ENCODE results near the gene ACTN4. TPM values are rescaled to one million over a fixed set of nuclear protein-coding genes. Genes with fewer than 3 reads are reported as not detected.

Gene ACTN4
- polyA plus RNA-seq, 1 donor = 654 TPM

DNA sequence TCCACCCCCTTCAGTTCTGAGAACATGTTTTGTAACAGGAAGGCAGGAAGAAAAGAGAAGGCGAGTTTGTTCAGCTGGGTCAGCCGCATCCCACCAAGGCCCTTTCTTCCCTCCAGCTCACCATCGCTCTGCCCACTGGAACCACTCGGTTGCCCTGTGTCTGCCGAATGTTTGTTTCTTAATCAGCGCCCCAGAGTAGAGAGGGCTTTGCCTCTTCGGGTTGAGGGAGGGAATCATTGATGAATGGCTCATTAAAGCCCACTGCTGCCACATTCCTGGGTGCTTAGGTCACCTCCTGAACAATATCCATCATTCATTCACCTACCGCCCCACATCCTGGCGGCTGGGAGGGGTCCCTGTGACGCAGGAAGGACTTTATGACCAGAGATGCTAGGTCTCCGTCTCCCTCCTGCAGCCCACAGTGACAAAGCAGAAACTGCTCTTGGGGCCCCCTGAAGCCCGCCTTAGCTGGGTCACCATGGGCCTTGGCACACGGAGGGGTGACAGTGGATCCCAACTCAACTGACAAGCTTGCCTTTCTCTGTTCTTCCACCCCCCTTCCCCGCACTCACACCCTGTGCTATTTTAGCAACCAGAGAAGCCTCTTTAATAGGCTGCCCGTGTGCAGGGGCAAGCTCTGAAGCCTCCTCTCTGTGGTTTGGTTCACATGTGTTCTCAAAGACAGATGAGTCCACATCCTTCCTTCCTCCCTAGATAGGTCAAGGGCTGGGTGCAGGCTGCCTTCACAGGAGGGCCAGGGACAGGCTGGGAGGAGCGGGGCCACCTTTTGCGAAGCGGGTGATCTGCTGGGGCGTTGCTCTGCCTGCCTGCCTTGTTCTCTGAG lies 46.2 kb downstream of the ACTN4 start:
- DNase-seq = peak; percentile 82

DNA sequence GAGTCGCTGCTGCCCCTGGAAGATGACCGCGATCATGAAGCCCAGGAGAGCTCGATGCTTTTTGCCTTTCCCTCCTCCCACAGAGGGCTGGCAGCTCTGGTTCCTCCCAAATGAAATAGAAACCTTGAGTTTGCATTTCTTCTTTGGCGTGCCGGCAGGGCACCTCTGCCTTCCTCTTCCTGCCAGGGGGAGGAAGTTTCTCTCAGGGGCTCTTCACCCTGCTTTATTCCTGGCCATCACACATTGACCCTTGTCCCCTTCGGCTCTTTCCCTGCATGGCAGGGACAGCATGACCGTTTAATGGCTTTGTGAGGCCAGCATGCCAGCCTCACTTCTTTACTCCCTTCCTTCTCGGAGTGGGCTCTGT lies 47.9 kb downstream of the ACTN4 start:
- no peak for DNase-seq

DNA sequence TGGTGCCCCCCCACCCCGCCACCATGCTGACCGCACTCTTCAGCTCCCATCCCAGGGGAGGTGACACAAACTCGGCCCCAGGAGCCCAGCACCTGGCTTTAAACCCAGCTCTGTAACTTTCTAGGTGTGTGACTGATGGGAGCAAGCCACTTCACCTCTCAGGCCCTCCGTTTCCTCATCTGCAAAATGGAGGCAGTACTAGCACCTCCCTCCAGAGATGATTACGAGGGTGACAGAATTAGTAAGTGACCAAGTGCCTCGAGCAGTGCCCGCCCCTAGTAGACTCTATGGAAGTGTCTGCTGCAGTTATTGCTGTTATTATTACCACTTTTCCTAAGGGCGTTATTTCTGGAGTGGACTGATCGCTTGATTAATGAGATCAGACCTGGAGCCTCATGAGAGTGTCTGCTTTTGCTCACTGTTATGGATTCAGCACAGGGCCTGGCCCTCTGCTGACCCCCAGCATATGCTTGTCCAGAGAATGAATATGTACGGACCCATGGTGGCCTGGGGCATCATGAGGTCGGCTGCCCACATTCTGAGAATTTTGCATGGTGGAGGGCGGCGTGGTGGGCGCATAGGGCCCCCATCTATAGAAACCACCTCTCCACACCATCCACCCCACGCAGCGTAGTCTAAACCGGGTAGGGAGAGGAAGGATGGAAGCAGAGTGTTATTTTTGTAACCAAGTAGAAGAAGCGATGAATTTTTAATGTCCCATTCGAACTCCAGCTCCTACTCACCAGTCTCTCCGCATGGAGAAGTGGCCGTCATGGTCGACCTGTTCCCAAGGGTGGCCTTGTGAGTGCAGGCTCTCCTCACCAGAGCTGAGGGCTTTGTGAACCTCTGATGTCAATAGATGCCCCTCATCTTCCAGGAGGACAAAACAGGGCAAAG lies 48.6 kb downstream of the ACTN4 start:
- no peak for DNase-seq

DNA sequence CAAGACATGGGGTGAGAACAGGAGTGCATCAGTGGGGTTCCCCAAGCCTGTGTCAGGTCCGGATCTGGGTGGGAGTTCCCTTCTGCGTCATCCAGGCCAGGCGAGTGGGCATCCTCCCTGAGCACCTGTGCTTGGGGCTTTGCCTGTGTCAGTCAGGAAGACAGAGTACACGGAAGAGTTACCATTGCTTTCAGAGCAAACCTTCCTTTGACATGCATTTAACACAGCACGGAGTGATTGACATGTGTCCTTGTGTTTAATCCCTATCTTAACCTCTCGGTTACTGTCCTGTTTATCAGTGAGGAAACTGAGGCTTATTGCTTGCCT lies 49.2 kb downstream of the ACTN4 start:
- DNase-seq = no peak

DNA sequence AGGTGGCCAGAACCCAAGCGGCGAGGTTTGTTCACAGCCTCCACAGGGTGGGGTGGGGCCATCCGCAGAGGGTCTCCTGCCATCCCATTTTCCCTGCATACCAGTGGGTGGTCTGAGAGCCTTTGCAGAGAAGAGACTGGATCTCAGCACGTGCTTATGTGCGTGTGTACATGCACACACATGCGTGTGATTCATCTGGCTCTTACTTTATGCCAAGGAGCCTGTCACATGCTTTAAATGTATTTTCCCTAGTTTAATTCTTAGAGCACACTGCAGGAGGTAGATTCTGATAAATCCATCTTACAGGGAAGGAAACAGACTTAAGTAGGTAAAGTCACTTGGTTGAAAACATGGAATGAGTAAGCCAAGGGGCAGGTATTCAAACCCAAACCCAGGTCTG lies 49.7 kb downstream of the ACTN4 start:
- DNase-seq = no peak

DNA sequence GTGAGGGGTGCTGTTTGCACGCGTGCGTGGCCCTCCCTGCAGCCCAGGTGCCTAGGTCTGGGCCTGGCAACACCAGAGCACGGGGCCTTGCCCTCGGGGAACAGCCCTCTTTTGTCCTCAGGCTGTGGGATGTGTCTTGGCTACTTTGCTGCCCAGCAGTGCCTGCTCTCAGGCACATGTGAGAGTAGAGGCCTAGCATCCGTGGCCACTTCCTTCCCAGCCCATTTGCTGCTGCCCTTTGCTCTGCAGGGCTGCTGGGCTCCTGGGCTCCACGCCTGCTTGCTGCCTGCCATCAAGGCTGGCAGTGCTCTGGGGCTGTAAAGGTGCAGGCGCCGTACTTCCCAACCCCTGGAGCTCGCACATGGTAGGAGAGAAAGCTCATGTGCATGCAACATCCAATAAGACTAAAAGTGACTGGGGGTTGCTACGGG lies 50.2 kb downstream of the ACTN4 start:
- DNase-seq = no peak

DNA sequence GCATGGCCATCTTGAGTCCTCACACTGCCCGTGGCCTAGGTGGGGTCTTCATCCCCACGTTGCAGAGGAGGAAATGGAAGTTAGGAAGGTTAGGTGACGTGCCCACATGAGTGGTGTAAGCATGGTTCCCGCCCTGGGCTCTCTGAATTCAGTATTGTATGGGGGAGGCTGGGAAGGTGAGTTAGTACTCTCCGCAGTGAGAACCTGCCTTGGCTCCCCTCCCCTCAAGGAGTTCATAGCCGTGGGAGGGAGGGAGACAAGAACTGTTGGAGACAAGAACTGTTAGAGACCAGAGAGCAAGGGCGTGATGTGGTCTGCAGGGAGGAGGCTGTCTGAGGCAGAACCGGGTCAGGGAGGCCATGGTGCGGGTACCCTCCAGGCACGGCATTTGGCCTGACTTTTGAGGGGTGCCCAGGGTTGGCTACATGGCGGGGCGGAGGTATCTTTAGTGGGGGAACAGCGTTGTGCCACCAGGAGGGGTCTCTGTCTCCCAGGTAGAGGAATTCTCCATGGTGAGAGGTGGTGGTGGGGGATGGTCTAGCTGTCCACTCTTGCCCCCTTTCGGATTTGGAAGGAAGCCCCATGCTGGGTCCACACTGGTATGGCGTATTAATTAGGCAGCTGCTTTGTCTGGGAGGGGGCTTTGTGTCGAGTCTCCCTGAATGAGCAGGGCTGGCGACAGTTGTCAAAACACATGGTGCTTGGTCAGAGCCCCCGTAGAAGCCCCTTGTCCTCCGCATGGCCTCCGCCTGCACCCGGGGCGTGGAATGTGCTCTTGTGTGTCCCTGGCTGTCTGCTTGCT lies 51.0 kb downstream of the ACTN4 start:
- DNase-seq = no peak

DNA sequence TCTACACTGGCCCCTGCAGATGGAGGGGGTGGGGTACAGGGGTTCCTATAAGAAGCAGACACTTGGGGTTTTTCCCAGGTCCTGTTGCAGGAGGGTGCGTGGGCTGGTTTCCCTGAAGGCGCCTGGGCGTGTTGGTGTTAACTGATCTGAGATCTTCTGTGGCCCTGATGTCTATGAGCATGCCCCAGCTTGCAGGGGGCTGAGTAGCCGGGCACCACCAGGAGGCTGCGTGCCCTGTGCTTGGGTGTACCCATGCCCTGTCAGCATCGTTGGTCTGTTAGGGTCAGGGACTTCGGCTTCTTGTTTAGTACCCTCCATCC lies 51.5 kb downstream of the ACTN4 start:
- no peak for DNase-seq

DNA sequence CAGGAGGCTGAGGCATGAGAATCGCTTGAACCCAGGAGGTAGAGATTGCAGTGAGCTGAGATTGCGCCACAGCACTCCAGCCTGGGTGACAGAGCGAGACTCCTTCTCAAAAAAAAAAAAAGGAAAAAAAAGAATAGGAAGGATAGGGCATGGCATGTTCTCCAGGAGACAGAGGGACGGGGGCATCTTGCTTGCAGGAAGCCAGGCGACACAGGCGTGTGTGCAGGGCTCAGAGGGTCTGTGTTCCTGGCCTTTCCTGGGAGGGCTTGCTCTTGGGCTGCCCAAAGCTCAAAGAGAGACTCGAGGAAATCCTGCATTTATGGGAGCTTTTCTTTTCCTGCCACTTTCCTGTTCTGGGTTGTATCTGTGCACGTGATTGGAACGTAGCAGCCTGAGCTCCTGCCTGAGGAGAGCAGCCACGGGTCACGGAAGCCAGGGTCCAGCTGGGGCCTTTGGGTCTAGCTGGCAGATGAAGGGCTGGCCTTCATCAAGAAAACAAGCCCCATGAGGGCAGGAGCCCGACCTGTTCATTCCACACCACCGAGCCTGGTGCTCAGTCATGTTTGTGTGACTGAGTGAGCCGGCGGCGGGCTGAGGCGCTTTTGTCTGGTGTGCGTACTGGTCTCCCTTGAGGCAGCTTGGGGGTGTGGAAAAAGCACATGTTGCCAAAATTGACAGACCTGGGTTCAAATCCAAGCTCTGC lies 52.3 kb downstream of the ACTN4 start:
- DNase-seq = no peak

DNA sequence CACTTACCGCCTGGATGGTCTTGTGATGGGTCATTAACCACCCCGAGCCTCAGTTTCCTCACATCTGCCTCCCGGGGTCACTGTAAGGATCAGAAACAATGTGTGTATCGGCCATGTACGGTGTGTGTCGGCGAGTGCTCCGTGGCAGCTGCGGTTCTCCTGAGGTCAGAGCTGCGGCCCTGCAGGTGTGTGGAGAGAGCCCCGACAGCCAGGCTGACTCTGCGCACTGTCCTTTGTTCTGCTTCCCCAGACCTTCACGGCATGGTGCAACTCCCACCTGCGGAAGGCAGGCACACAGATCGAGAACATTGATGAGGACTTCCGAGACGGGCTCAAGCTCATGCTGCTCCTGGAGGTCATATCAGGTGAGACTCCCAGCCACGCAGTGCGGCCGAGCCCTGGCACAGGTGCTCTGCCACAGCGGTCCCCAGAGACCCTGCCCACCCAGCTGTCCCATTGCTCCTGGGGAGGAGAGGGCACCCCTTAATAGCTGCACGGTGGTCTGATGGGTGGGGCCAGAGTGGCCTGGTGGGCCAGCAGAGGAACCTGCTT lies 53.0 kb downstream of the ACTN4 start:
- DNase-seq = no peak

DNA sequence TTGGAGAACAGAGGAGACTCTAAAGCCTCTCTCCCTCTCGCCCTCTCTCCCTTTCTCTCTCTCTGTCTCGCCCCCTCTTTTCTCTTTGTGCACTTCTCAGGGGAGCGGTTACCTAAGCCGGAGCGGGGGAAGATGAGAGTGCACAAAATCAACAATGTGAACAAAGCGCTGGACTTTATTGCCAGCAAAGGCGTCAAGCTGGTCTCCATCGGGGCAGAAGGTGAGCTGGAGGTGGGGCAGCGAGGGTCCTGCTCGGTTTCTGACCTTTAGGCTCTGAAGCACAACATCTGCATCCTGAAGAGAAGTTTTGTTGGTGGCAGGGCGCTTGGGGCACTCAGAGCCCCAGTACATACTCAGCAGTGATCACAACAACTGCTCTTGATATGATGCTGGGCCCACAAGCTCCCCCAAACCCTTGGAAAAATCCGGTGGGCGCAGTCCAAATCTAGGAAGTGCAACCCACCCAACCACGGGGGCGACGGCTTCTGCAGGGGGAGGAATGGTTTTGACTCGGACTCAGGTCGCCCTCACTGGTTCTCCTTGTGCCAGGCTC lies 53.5 kb downstream of the ACTN4 start:
- DNase-seq = no peak

DNA sequence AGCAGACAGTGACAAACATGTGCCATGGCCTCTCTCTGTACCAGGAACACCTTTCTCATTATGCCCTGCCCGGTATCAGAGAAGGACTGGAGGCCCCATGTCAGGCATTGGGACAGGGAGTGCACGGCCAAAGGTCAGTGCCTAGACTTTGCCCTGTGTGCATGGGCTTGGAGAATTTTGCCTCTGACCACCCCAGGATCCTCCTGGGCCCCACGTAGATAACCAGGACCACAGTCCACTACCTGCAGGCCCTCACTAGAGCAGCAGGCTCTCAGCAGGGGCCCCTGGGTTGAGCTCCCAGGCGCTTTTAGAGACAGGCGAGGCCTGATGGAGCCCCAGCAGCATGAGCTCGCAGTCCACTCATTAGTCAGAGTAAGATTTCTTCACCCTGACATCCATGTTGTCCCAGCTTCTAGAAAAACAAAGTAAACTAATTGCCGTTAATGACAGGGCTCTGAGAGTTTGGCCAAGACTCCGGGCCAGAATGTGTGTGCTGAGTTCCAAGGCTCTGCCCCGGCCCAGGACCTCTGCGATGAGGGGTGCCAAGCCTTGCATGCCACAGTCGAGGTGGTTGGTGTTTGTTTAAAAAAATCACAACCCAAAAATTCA lies 54.1 kb downstream of the ACTN4 start:
- no peak for DNase-seq

DNA sequence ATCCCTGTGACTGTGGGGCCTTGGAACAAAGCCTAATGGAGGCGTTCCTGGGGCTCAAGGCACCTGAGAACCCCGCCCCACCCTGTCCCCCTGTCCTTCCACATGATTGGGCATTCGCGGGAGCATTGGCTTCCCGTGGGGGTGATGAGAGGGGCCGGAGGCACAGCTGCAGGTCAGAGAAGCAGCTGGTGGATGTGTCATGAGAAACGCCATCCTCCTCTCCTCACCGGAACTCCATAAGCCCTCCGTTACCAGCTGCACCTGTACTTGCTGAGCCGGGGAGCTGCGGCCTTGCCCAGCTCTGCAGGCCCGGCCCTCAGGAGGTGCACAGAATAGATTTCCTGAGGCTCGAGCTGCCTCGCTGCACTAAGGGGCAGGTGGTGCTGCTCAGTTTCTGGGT lies 54.8 kb downstream of the ACTN4 start:
- DNase-seq = no peak

DNA sequence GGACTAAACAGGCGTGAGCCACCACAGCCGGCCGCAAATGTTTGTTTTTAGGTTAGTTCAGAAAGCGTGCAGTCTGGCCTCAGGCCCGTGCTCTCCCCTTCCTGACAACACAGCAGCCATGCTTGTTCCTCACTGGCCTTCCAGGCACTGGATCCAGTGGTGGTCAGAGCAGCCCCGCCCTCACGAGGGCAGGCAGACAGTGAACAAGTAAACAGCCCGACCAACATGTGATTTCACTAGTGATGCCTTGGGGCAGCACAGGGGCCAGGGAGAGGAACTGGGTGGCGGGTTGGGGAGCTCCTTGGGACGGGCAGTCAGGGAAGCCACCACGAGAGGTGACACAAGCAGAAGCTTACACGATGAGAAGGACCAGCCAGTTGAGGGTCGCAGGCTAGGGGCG lies 56.1 kb downstream of the ACTN4 start:
- DNase-seq = no peak

DNA sequence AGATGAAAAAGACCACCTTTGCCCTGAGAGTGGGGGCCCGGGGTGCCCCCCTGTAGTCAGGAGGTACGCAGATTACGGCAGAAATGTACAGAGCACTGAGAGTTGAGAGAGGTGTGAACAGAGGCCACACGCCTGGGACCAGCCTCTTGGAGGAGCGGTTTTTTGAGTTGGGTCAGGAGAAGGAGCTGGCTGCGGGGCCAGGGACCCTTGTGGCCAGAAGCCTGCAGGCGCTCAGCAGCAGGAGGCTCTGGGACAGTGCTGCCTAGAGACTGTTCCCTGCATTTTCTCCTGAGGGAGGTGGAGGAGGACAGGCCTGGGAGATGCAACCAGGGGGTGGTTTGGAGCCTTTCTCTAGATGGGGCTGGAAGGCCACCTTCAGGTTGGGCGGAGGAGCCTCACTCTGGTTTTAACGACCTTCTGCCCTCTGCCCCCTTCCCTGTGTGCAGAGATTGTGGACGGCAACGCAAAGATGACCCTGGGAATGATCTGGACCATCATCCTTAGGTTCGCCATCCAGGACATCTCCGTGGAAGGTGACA lies 57.1 kb downstream of the ACTN4 start:
- DNase-seq = no peak

DNA sequence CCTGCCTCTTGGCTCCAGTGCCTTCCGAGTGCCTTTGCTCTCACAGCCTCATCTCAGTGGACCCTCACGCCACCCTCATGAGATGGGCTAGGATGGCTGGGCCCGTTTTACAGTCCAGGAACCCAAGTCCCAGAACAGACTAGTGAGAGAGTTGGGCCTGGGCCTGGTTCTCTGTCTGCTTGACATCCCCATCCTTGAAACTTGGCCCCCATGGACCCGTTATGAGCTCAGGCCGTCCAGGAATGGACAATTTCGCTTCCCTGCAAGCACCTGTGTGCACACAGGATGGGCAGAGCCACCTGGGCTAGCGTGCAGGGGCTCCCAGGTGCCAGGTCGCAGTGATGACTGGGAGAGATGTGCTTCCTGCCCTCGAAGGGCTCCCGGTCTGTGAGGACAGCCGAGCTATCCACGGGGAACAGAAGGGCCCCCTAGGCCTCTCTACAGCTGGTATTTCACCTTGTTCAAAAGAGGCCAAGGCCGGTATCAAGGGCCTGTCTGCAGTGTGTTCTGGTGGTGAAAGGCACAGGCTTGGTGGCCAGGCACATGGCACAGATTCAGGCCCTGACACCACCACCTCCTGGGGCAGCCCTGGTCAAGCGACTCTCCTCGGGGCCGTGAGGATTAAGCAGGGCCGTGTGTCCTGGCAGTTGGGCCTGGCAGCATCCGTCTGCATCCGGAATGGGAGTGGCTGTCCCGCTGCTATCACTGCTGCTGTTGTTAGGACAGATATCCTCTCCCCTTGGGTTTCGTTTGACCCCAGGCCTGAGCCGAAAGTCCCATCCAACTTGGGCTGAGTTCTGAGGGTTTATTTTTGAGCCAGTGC lies 58.0 kb downstream of the ACTN4 start:
- no peak for DNase-seq

DNA sequence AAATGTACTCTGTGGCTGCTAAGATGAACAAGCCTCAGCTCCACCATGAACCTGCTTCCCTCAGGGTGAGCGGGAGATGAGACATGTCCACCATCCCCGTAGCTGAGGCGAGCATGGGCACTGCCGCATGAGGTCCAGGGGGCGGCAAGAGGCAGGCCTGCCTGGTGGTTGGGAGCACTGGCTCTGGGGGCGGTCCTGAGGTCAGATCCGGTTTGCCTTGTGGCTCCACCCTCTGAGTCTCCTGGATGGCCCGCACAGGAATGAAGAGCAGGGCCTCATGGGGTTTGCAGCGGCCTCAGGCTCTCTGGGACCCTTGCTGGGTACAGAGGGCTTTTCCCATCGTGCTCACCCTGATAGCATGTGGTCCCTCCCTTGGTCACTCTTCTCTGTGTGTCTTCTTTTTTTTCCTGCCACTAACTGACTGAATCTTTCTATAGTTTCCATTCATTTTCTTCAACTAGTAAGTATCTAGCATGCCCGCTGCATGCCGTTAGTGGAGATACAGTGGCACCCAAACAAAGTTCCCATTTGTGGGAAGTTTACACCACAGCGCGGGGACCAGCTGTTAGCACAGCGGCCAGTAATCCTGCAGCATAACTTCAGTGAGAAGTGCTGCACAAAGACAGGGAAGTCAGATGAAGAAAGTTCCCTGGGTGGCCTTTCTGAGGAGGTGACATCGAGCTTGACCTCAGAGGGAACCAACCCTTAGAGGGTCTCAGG lies 59.5 kb downstream of the ACTN4 start:
- DNase-seq = no peak

DNA sequence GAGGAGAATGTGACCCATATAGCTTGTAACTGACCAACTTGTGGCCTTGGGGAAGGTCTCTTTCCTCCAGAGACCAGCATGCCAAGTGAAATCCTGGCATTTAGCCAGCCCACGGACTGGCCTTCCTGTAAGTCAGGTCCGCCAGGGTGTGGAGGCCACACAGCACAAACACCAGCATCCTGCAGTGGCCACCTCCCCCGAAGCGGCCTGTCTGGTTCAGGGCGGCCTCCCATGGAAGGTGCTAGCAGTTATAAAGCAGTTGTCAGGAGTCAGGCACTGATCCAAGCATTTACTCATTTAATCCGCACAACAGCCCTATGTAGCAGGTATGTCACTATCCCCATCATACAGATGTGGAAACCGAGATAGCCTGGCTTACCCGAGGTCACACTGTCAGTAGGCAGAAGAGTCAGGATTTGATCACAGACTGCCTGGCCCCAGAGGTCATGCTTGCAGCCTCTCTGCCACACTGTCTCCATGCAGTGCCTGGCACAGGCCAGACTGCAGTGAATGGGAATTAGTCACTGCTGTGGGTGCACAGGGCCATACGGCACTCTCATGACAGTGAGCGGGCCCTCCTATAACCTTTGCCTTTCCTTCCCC lies 60.2 kb downstream of the ACTN4 start:
- DNase-seq = no peak
